Hepatocyte (in vitro differentiated cells): Measurements from ENCODE around the gene SETD1A. TPM values are rescaled to one million over a fixed set of nuclear protein-coding genes. Genes with fewer than 3 reads are reported as not detected.
A peak's percentile ranks its signal among the peaks of the same experiment; 100 is the strongest.

Source experiments
- DNase-seq: peaks from one replicate; pipeline ENCODE4 v3.0.0-alpha.2; 2016; ENCODE audit warnings: low spot score
- H2AFZ ChIP-seq: fragments of 200-600 bp; sonication (generic); 2 replicates; pipeline ENCODE4 v1.6.0; 2016; ENCODE audit warnings: antibody characterized with exemption, mild to moderate bottlenecking
- H3K27ac ChIP-seq: fragments of 200-600 bp; sonication (generic); 2 replicates; pipeline ENCODE4 v1.5.1; 2016; ENCODE audit warnings: mild to moderate bottlenecking
- H3K27me3 ChIP-seq: fragments of 200-600 bp; sonication (generic); 2 replicates; pipeline ENCODE4 v1.6.1; 2016
- H3K36me3 ChIP-seq: fragments of 200-600 bp; sonication (generic); replicated peaks from 2 replicates; pipeline ENCODE4 v1.5.1; 2016; ENCODE audit warnings: low read depth; ENCODE audit not compliant: insufficient read depth
- H3K4me1 ChIP-seq: fragments of 200-600 bp; sonication (generic); 2 replicates; pipeline ENCODE4 v1.5.1; 2016; ENCODE audit warnings: mild to moderate bottlenecking, moderate library complexity; ENCODE audit not compliant: insufficient read depth
- H3K4me2 ChIP-seq: fragments of 200-600 bp; sonication (generic); 2 replicates; pipeline ENCODE4 v1.6.0; 2016
- H3K4me3 ChIP-seq: fragments of 200-600 bp; sonication (generic); 2 replicates; pipeline ENCODE4 v1.5.1; 2016; ENCODE audit warnings: mild to moderate bottlenecking
- H3K79me2 ChIP-seq: fragments of 200-600 bp; sonication (generic); 2 replicates; pipeline ENCODE4 v1.6.0; 2017; ENCODE audit warnings: mild to moderate bottlenecking
- H3K9me2 ChIP-seq: fragments of 200-600 bp; sonication (generic); replicated peaks from 2 replicates; pipeline ENCODE4 v1.6.0; 2017; ENCODE audit warnings: mild to moderate bottlenecking; ENCODE audit not compliant: insufficient read depth
- H3K9me3 ChIP-seq: fragments of 200-600 bp; sonication (generic); 2 replicates; pipeline ENCODE4 v1.5.1; 2016; ENCODE audit warnings: low read depth, mild to moderate bottlenecking
- H4K20me1 ChIP-seq: fragments of 200-600 bp; sonication (generic); 2 replicates; pipeline ENCODE4 v1.6.0; 2016; ENCODE audit warnings: mild to moderate bottlenecking; ENCODE audit not compliant: insufficient read depth, poor library complexity, severe bottlenecking
- EZH2 ChIP-seq: fragments of 200-600 bp; sonication (generic); IDR thresholded peaks from 2 replicates; pipeline ENCODE4 v1.6.1; 2016; ENCODE audit warnings: antibody characterized with exemption, mild to moderate bottlenecking, borderline replicate concordance
- EZH2phosphoT487 ChIP-seq: fragments of 200-600 bp; sonication (generic); IDR thresholded peaks from one replicate; pipeline ENCODE4 v1.6.1; 2018; ENCODE audit warnings: antibody characterized with exemption, mild to moderate bottlenecking, low read depth, moderate library complexity; ENCODE audit not compliant: unreplicated experiment, severe bottlenecking
- WGBS: methylation state at CpG from one replicate; pipeline ENCODE4 v1.1.6; 2016; ENCODE audit warnings: low lambda C conversion rate; ENCODE audit errors: missing lambda C conversion rate; 5-methylcytosine and 5-hydroxymethylcytosine counted together
- polyA plus RNA-seq: library from polyadenylated mRNA; unstranded; fragments of >200 nt; fragmentation: Nextera tagmentation; extraction: Ambion mirVana; gene quantifications from 2 replicates; pipeline ENCODE4 v1.2.1, GENCODE V29; 2016
- small RNA-seq: library from RNA; depleted of rRNA; stranded (forward); fragments of <200 nt; gene quantifications from one replicate; pipeline ENCODE3, GENCODE V24; 2014
- total RNA-seq: library from RNA; depleted of rRNA; stranded (reverse); fragments of >200 nt; gene quantifications from 2 replicates; pipeline ENCODE4 v1.2.3, GENCODE V29; 2014
- TF ChIP-seq, protein P1 (sequence below): fragments of 200-600 bp; sonication (generic); IDR thresholded peaks from 2 replicates; pipeline ENCODE4 v1.5.1; 2016; ENCODE audit warnings: antibody characterized with exemption, mild to moderate bottlenecking; ENCODE audit not compliant: poor library complexity

Gene SETD1A
- total and polyA plus RNA-seq, 2 experiments from 2014 or later, result 2.2 to 2.7 TPM

DNA sequence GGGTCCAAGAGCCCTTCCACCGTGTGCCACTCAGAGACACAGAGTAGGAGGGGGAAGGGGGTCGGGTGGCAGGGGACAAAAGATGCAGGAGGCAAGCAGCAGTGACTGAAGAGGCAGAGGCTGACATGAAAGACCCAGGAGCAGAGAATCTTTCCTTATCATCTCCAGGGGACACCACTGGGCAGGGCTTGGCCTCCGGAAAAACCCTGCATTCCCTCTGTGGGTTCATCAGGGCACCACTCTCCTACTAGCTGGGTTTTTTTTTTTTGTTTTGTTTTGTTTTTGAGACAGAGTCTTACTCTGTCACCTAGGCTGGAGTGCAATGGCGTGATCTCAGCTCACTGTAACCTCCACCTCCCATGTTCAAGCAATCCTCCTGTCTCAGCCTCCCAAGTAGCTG lies 73.7 kb downstream of the SETD1A start:
- no peak overlapping the region for H3K27ac ChIP-seq
- no peaks in the 10 kb centered on the region for H3K4me1 ChIP-seq
- no peaks in the 10 kb centered on the region for H3K9me2 ChIP-seq

DNA sequence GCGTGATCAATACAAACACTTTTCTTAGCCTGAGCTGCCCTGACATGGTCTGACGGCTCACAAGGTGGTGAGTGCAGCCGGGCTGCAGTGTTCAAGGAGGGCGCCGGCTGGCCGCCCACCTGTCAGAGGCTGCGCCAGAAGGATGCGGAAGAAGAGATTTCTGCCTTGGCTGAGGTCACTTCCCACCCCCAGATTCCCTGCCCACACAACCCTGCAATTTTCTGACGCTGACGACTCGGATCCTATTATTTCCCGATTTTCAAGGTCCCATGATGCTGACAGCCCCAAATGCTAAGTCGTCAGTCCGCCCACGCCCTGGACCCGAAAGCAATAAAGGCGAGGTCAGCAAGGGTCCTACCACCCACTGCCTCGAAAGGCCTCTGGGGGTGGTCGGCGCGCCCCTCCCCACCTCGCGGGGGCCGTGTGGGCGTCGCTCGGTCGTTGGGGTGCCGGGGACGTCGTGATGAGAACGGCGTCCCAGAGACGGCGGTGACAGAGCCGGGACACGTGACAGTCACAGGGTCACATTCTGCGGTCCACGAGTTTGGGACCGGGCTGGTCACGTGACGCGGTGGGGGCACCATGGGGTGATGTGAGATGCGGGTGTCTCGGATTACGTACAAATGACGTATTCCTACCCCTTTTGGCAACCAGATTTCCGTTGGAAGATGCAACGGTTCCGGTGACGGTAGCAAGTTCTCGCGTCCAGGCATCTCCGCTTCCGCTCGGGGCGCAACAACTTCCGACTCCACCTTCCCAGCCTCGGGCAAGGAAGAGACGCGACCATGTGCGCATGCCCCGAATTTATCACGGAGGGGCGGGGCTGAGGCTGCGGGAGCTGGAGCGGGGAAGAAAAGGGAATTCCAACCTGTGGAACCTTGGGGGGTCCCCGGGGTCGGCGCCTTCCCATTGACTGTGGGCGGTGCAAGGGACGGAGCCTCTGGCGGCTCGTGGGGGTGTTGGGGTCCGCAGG lies 75.5 kb downstream of the SETD1A start, which contains the start of gene STX4:
TSS of gene STX4 (plus strand) at position 823 of the 973 bp plus-strand sequence. CDS start 248 bp downstream, outside the sequence.
- Histone ChIP-seq H4K20me1 (peaks cover 7% of the 10 kb centered on the region), H3K27ac (peak within 1 kb of the TSS; percentile 97), H3K9me3 (no peaks in the 10 kb centered on the region), H3K4me3 (peak within 1 kb of the TSS; percentile 82), H3K4me1 (no peaks in the 10 kb centered on the region), H3K36me3 (no peaks in the 10 kb centered on the region), H3K79me2 (peaks cover 13% of the 10 kb centered on the region), H3K9me2 (no peaks in the 10 kb centered on the region), H3K4me2 (peak within 1 kb of the TSS; percentile 83), H2AFZ (peak within 1 kb of the TSS; percentile 70), H3K27me3 (no peaks in the 10 kb centered on the region)
- DNase-seq, result peak; percentile 97
- WGBS, result under 1% methylated on average over 66 of the region's 75 CpGs
- no peak for TF ChIP-seq EZH2

More for the DNA sequence above, 73.7 kb downstream of the SETD1A start:
- no peak for DNase-seq
- H3K36me3 ChIP-seq, result no peaks in the 10 kb centered on the region
- no peaks in the 10 kb centered on the region for H3K27me3 ChIP-seq
- H3K79me2 ChIP-seq, result peaks cover 13% of the 10 kb centered on the region
- 75% methylated on average over 4 of the region's 4 CpGs for WGBS
- H2AFZ ChIP-seq, result no peak overlapping the region
- no peak overlapping the region for H3K4me2 ChIP-seq
- no peak for TF ChIP-seq EZH2
- no peak for TF ChIP-seq EZH2phosphoT487
- TF ChIP-seq, protein P1, sequence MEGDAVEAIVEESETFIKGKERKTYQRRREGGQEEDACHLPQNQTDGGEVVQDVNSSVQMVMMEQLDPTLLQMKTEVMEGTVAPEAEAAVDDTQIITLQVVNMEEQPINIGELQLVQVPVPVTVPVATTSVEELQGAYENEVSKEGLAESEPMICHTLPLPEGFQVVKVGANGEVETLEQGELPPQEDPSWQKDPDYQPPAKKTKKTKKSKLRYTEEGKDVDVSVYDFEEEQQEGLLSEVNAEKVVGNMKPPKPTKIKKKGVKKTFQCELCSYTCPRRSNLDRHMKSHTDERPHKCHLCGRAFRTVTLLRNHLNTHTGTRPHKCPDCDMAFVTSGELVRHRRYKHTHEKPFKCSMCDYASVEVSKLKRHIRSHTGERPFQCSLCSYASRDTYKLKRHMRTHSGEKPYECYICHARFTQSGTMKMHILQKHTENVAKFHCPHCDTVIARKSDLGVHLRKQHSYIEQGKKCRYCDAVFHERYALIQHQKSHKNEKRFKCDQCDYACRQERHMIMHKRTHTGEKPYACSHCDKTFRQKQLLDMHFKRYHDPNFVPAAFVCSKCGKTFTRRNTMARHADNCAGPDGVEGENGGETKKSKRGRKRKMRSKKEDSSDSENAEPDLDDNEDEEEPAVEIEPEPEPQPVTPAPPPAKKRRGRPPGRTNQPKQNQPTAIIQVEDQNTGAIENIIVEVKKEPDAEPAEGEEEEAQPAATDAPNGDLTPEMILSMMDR, result no peak
- H3K4me3 ChIP-seq, result no peak overlapping the region
- H4K20me1 ChIP-seq, result peaks cover 7% of the 10 kb centered on the region
- H3K9me3 ChIP-seq, result no peaks in the 10 kb centered on the region

DNA sequence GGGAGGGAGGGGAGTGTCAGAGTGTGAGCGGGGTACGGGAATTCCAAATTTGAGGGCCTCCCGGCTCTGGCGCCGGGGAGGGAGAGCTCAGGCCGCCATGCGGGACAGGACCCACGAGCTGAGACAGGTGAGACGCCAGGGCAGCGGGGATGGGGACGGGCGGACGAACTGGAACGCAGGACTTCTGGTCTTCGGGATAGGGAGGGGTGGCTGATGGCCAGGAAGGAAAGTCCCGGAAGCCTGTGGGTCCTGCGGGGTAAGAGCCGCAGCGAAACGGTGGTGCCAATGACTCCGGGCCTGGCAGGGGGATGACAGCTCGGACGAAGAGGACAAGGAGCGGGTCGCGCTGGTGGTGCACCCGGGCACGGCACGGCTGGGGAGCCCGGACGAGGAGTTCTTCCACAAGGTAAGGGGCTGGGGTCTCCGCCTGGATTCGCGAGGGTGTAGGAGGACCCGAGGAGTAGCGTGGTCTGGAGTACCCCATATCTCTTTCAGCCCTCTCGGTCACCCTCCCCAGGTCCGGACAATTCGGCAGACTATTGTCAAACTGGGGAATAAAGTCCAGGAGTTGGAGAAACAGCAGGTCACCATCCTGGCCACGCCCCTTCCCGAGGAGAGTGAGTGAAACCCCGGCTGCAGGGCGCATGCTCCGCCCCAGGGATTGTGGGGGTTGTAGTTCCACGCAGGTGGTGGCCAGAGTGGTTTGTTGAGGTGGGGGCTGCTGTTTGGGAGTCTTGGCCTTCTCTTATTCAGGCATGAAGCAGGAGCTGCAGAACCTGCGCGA lies 76.3 kb downstream of the SETD1A start:
- no peak for TF ChIP-seq EZH2
- TF ChIP-seq EZH2phosphoT487, result no peak
- TF ChIP-seq, protein P1, result no peak
- no peaks in the 10 kb centered on the region for H3K9me2 ChIP-seq
- peak overlapping the region; percentile 43 for H2AFZ ChIP-seq
- H3K27me3 ChIP-seq, result no peaks in the 10 kb centered on the region
- peak; percentile 96 for DNase-seq
- H3K36me3 ChIP-seq, result no peaks in the 10 kb centered on the region
- WGBS, result 2% methylated on average over 33 of the region's 47 CpGs
- H3K4me1 ChIP-seq, result no peaks in the 10 kb centered on the region
- H3K79me2 ChIP-seq, result peaks cover 13% of the 10 kb centered on the region
- H3K4me2 ChIP-seq, result peak overlapping the region; percentile 79
- H3K9me3 ChIP-seq, result no peaks in the 10 kb centered on the region
- H3K27ac ChIP-seq, result peak overlapping the region; percentile 85
- peaks cover 7% of the 10 kb centered on the region for H4K20me1 ChIP-seq
- peak overlapping the region; percentile 82 for H3K4me3 ChIP-seq

Small RNA genes lying within 50 kb of the gene (small RNA-seq; reads per million reads assigned to genes)
- gene AC135048.1, result not detected

Other genes starting within 250 kb of the SETD1A start
- 27.5 and 28.0 TPM in 2 replicates for gene PHKG2, start 209.3 kb upstream of the SETD1A start, total RNA-seq
- 39.5 and 45.6 TPM in 2 replicates for gene PHKG2, start 209.3 kb upstream of the SETD1A start, polyA plus RNA-seq
- gene CFAP119, start 195.7 kb upstream of the SETD1A start, total RNA-seq, result 1.3 and 5.0 TPM in 2 replicates
- 4.2 and 6.1 TPM in 2 replicates for gene CFAP119, start 195.7 kb upstream of the SETD1A start, polyA plus RNA-seq
- 63.5 and 75.3 TPM in 2 replicates for gene RNF40, start 195.4 kb upstream of the SETD1A start, total RNA-seq
- 70.4 and 75.6 TPM in 2 replicates for gene RNF40, start 195.4 kb upstream of the SETD1A start, polyA plus RNA-seq
- gene ZNF629, start 170.5 kb upstream of the SETD1A start, total RNA-seq, result 12.2 and 15.6 TPM in 2 replicates
- 7.7 and 8.7 TPM in 2 replicates for gene ZNF629, start 170.5 kb upstream of the SETD1A start, polyA plus RNA-seq
- 21.4 and 25.7 TPM in 2 replicates for gene BCL7C, start 63.7 kb upstream of the SETD1A start, total RNA-seq
- 54.1 and 57.3 TPM in 2 replicates for gene BCL7C, start 63.7 kb upstream of the SETD1A start, polyA plus RNA-seq
- 1.1 and 1.7 TPM in 2 replicates for gene CTF1, start 61.1 kb upstream of the SETD1A start, total RNA-seq
- gene CTF1, start 61.1 kb upstream of the SETD1A start, polyA plus RNA-seq, result 13.0 and 18.2 TPM in 2 replicates
- 15.6 and 19.4 TPM in 2 replicates for gene FBXL19, start 34.2 kb upstream of the SETD1A start, total RNA-seq
- gene FBXL19, start 34.2 kb upstream of the SETD1A start, polyA plus RNA-seq, result 2.1 and 3.6 TPM in 2 replicates
- gene ORAI3, start 8.7 kb upstream of the SETD1A start, total RNA-seq, result 42.4 and 52.5 TPM in 2 replicates
- gene ORAI3, start 8.7 kb upstream of the SETD1A start, polyA plus RNA-seq, result 54.0 and 56.9 TPM in 2 replicates
- gene HSD3B7, start 27.5 kb downstream of the SETD1A start, total RNA-seq, result 17.5 and 18.1 TPM in 2 replicates
- 16.7 and 20.8 TPM in 2 replicates for gene HSD3B7, start 27.5 kb downstream of the SETD1A start, polyA plus RNA-seq
- 0.87 and 1.6 TPM in 2 replicates for gene STX1B, start 52.9 kb downstream of the SETD1A start, total RNA-seq
- gene STX1B, start 52.9 kb downstream of the SETD1A start, polyA plus RNA-seq, result 2.0 and 2.7 TPM in 2 replicates
- gene STX4, start 75.8 kb downstream of the SETD1A start, total RNA-seq, result 23.2 and 25.9 TPM in 2 replicates
- gene STX4, start 75.8 kb downstream of the SETD1A start, polyA plus RNA-seq, result 72.4 and 90.4 TPM in 2 replicates
- gene ZNF668, start 116.5 kb downstream of the SETD1A start, total RNA-seq, result 6.9 and 8.1 TPM in 2 replicates
- 12.4 and 13.0 TPM in 2 replicates for gene ZNF668, start 116.5 kb downstream of the SETD1A start, polyA plus RNA-seq
- 6.2 and 9.1 TPM in 2 replicates for gene ZNF646, start 116.7 kb downstream of the SETD1A start, total RNA-seq
- 3.1 and 4.8 TPM in 2 replicates for gene ZNF646, start 116.7 kb downstream of the SETD1A start, polyA plus RNA-seq
- 1.5 and 2.2 TPM in 2 replicates for gene PRSS53, start 131.2 kb downstream of the SETD1A start, total RNA-seq
- 0.39 and 0.66 TPM in 2 replicates for gene PRSS53, start 131.2 kb downstream of the SETD1A start, polyA plus RNA-seq
- 105 and 128 TPM in 2 replicates for gene VKORC1, start 137.0 kb downstream of the SETD1A start, total RNA-seq
- gene VKORC1, start 137.0 kb downstream of the SETD1A start, polyA plus RNA-seq, result 195 and 228 TPM in 2 replicates
- gene BCKDK, start 150.6 kb downstream of the SETD1A start, total RNA-seq, result 27.3 and 30.9 TPM in 2 replicates
- 62.1 and 75.2 TPM in 2 replicates for gene BCKDK, start 150.6 kb downstream of the SETD1A start, polyA plus RNA-seq
- gene KAT8, start 159.9 kb downstream of the SETD1A start, total RNA-seq, result 44.2 and 53.4 TPM in 2 replicates
- gene KAT8, start 159.9 kb downstream of the SETD1A start, polyA plus RNA-seq, result 33.9 and 34.8 TPM in 2 replicates
- 155 and 192 TPM in 2 replicates for gene PRSS8, start 178.0 kb downstream of the SETD1A start, total RNA-seq
- 297 and 320 TPM in 2 replicates for gene PRSS8, start 178.0 kb downstream of the SETD1A start, polyA plus RNA-seq
- 0.63 and 2.9 TPM in 2 replicates for gene PRSS36, start 192.3 kb downstream of the SETD1A start, total RNA-seq
- 1.4 and 2.1 TPM in 2 replicates for gene PRSS36, start 192.3 kb downstream of the SETD1A start, polyA plus RNA-seq
- 39.7 and 47.4 TPM in 2 replicates for gene FUS, start 222.4 kb downstream of the SETD1A start, total RNA-seq
- 327 and 345 TPM in 2 replicates for gene FUS, start 222.4 kb downstream of the SETD1A start, polyA plus RNA-seq
- 9.4 and 15.1 TPM in 2 replicates for gene PYCARD, start 245.0 kb downstream of the SETD1A start, total RNA-seq
- 13.8 and 16.1 TPM in 2 replicates for gene PYCARD, start 245.0 kb downstream of the SETD1A start, polyA plus RNA-seq